MM.1S (cell line): Measurements from ENCODE around the gene PRKCE.

Source experiments
- DNase-seq: peaks from one replicate; pipeline ENCODE4 v3.0.0-alpha.2; 2015
- H2AFZ ChIP-seq: fragments of 300-600 bp; sonication (generic); 2 replicates; pipeline ENCODE4 v1.6.0; 2016; ENCODE audit warnings: antibody characterized with exemption, low read length
- H3F3A ChIP-seq: fragments of 300-600 bp; sonication (generic); 2 replicates; pipeline ENCODE4 v1.6.1; 2016; ENCODE audit warnings: mild to moderate bottlenecking, antibody characterized with exemption, low read length, moderate library complexity, mixed read lengths; ENCODE audit not compliant: insufficient read depth
- H3K27ac ChIP-seq: fragments of 300-600 bp; sonication (generic); 2 replicates; pipeline ENCODE4 v1.5.1; 2016; ENCODE audit warnings: mild to moderate bottlenecking, low read length
- H3K27me3 ChIP-seq: fragments of 300-600 bp; sonication (generic); replicated peaks from 2 replicates; pipeline ENCODE4 v1.6.0; 2016; ENCODE audit warnings: low read length; ENCODE audit not compliant: insufficient read depth
- H3K36me3 ChIP-seq: fragments of 300-600 bp; sonication (generic); replicated peaks from 2 replicates; pipeline ENCODE4 v1.6.1; 2016; ENCODE audit warnings: mild to moderate bottlenecking, low read length, mixed read lengths; ENCODE audit not compliant: insufficient read depth
- H3K4me1 ChIP-seq: fragments of 300-600 bp; sonication (generic); 2 replicates; pipeline ENCODE4 v1.6.1; 2016; ENCODE audit warnings: low read length, mixed read lengths
- H3K4me2 ChIP-seq: fragments of 300-600 bp; sonication (generic); 2 replicates; pipeline ENCODE4 v1.6.0; 2016; ENCODE audit warnings: low read depth, low read length
- H3K4me3 ChIP-seq: fragments of 300-600 bp; sonication (generic); 2 replicates; pipeline ENCODE4 v1.5.1; 2016; ENCODE audit warnings: low read length, mixed read lengths
- H3K79me2 ChIP-seq: fragments of 300-600 bp; sonication (generic); 2 replicates; pipeline ENCODE4 v1.6.1; 2016; ENCODE audit warnings: mixed run types, low read length, mixed read lengths
- H3K9ac ChIP-seq: fragments of 300-600 bp; sonication (generic); 2 replicates; pipeline ENCODE4 v1.6.1; 2016; ENCODE audit warnings: low read length, mixed read lengths
- H3K9me2 ChIP-seq: fragments of 300-600 bp; sonication (generic); replicated peaks from 2 replicates; pipeline ENCODE4 v1.6.1; 2016; ENCODE audit warnings: mild to moderate bottlenecking, low read length, mixed read lengths; ENCODE audit not compliant: insufficient read depth
- H3K9me3 ChIP-seq: fragments of 300-600 bp; sonication (generic); replicated peaks from 2 replicates; pipeline ENCODE4 v1.6.1; 2016; ENCODE audit warnings: mild to moderate bottlenecking, low read length, mixed read lengths; ENCODE audit not compliant: insufficient read depth
- H4K20me1 ChIP-seq: fragments of 300-600 bp; sonication (generic); 2 replicates; pipeline ENCODE4 v1.6.1; 2016; ENCODE audit warnings: mild to moderate bottlenecking, low read length, moderate library complexity, mixed read lengths; ENCODE audit not compliant: insufficient read depth
- EZH2 ChIP-seq: fragments of 300-600 bp; sonication (generic); optimal IDR thresholded peaks from 2 replicates; pipeline ENCODE3; 2017; ENCODE audit warnings: low read depth, mild to moderate bottlenecking, antibody characterized with exemption, low read length, mixed read lengths
- EZH2phosphoT487 ChIP-seq: fragments of 300-600 bp; sonication (generic); IDR thresholded peaks from 2 replicates; pipeline ENCODE4 v1.6.1; 2018; ENCODE audit warnings: antibody characterized with exemption, low read length
- TF ChIP-seq, protein P1 (sequence below): fragments of 300-600 bp; sonication (generic); IDR thresholded peaks from 2 replicates; pipeline ENCODE4 v1.5.1; 2016; ENCODE audit warnings: antibody characterized with exemption, low read length, mixed read lengths

The PRKCE gene

DNA sequence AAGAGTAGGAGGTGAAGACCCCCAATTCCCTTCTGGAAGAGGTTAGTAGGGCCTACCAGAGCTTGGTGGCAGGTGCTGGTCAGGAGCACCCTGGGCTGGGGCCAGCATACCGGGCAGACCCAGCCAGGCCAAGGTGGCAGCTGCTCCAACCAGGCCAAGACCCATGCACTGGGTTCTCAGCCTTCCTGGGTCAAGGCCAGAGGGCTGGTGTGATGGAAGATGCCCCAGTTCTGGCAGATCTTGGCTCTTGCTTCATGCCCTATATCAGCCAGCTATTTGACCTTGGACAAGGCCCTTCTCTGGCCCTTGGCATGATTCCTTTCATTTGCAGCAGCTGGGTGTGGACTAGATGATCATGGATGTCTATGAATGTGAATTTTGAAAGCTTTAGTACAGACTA lies 57.7 kb downstream of the PRKCE start:
- Histone ChIP-seq H3K4me2 (no peak overlapping the region), H2AFZ (no peak overlapping the region), H3K27me3 (no peaks in the 10 kb centered on the region), H3K9ac (no peak overlapping the region), H3K9me2 (no peaks in the 10 kb centered on the region), H3K4me3 (no peak overlapping the region), H3F3A (peaks cover 8% of the 10 kb centered on the region), H3K27ac (no peak overlapping the region), H4K20me1 (no peaks in the 10 kb centered on the region), H3K4me1 (peaks cover 17% of the 10 kb centered on the region), H3K9me3 (no peaks in the 10 kb centered on the region), H3K36me3 (no peaks in the 10 kb centered on the region), H3K79me2 (no peaks in the 10 kb centered on the region)
- TF ChIP-seq EZH2 (no peak), EZH2phosphoT487 (no peak)
- TF ChIP-seq, protein P1, sequence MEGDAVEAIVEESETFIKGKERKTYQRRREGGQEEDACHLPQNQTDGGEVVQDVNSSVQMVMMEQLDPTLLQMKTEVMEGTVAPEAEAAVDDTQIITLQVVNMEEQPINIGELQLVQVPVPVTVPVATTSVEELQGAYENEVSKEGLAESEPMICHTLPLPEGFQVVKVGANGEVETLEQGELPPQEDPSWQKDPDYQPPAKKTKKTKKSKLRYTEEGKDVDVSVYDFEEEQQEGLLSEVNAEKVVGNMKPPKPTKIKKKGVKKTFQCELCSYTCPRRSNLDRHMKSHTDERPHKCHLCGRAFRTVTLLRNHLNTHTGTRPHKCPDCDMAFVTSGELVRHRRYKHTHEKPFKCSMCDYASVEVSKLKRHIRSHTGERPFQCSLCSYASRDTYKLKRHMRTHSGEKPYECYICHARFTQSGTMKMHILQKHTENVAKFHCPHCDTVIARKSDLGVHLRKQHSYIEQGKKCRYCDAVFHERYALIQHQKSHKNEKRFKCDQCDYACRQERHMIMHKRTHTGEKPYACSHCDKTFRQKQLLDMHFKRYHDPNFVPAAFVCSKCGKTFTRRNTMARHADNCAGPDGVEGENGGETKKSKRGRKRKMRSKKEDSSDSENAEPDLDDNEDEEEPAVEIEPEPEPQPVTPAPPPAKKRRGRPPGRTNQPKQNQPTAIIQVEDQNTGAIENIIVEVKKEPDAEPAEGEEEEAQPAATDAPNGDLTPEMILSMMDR = no peak
- DNase-seq = no peak

DNA sequence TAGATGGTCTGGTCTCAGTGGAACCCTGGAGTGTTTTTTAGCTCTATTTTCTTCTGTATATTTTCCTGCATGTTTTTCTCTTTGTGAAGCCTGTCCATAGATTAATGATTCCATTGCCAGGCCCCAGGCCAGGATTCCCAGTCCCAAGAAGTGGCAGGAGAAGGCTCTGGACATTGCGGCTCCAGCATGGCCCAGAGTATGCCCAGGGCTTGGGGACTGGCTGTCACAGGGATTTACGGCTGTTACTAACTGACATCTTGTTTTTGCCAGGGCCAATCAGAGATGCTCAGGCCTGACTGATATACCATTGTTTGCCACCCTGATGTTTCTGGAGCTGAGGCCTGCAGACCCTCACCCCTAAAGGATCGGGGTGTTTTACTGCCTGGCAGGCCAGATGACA lies 59.0 kb downstream of the PRKCE start:
- Histone ChIP-seq H2AFZ (no peak overlapping the region), H3K4me1 (peaks cover 24% of the 10 kb centered on the region), H3F3A (peaks cover 8% of the 10 kb centered on the region), H3K27me3 (no peaks in the 10 kb centered on the region), H3K9ac (no peak overlapping the region), H3K4me2 (no peak overlapping the region), H3K9me3 (no peaks in the 10 kb centered on the region), H3K36me3 (no peaks in the 10 kb centered on the region), H4K20me1 (no peaks in the 10 kb centered on the region), H3K9me2 (no peaks in the 10 kb centered on the region), H3K4me3 (no peak overlapping the region), H3K79me2 (peaks cover 12% of the 10 kb centered on the region; the same call in 1 of the 2 replicates), H3K27ac (no peak overlapping the region)
- no peak for DNase-seq
- TF ChIP-seq, protein P1 = no peak
- TF ChIP-seq EZH2 (no peak), EZH2phosphoT487 (no peak)

DNA sequence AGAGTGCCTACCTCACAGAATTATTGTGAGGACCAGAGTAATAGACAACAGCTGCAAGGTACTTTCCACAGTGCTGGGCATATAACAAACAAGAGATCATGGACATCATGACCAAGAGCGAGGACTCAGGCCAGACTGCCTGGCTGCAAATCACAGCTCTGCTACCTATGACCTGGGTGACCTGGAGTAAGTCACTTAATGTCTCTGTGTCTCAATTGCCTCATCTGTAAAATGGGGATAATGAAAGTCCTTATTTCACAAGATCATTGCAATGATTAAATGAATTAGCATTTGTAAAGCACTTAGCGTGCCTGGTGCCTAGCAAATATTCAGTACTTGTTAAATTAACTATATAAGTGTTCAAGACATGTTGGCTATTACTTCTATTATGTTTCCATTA lies 59.7 kb downstream of the PRKCE start:
- Histone ChIP-seq H4K20me1 (no peaks in the 10 kb centered on the region), H3K79me2 (peaks cover 12% of the 10 kb centered on the region; the same call in 1 of the 2 replicates), H3K36me3 (no peaks in the 10 kb centered on the region), H3F3A (peaks cover 8% of the 10 kb centered on the region), H3K4me3 (no peak overlapping the region), H3K27ac (no peak overlapping the region), H3K4me2 (no peak overlapping the region), H3K9me3 (no peaks in the 10 kb centered on the region), H2AFZ (no peak overlapping the region), H3K27me3 (no peaks in the 10 kb centered on the region), H3K9ac (no peak overlapping the region), H3K4me1 (peaks cover 24% of the 10 kb centered on the region), H3K9me2 (no peaks in the 10 kb centered on the region)
- TF ChIP-seq EZH2 (no peak), EZH2phosphoT487 (no peak)
- TF ChIP-seq, protein P1 = no peak
- DNase-seq = no peak
